ENCODE measurements around the gene PERM1.

The PERM1 gene

GRCh38 chr1:965526-966134 lies 16.3 kb downstream of the PERM1 start:
- no peak for DNase-seq (ENCODE audit: low read depth in 2 of 2)

DNA sequence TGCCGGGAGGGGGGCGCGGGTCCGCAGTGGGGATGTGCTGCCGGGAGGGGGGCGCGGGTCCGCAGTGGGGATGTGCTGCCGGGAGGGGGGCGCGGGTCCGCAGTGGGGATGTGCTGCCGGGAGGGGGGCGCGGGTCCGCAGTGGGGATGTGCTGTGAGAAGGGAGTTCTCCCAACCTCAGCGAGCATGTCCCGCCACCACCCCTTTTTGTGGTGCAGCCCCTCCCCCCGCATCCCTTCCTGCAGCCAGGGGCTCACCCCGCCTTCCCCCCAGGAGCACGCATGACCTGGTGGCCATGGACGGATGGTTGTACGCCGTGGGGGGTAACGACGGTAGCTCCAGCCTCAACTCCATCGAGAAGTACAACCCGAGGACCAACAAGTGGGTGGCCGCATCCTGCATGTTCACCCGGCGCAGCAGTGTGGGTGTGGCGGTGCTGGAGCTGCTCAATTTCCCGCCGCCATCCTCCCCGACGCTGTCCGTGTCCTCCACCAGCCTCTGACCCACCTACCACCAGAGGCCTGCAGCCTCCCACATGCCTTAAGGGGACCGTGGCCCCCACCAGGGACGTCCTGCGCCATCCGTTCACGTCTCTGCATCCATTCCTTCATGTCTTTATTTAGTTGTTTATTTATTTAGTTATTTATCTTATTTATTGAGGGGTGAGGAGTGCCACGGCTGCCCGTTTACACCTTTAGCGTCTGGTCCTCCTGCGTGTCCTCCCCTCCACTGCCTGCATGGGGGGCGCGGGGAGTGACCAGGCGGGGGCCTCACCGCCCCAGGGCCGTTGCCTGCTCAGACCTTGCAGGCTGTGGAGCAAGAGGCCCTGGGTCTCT lies 17.0 kb downstream of the PERM1 start:
- DNase-seq (ENCODE audit: low read depth in 2 of 2): no peak

GRCh38 chr1:963746-964525 lies 18.0 kb downstream of the PERM1 start:
- DNase-seq (ENCODE audit: low read depth in 2 of 2): no peak

GRCh38 chr1:963301-963651 lies 18.6 kb downstream of the PERM1 start:
- DNase-seq (ENCODE audit: low read depth in 2 of 2): no peak

GRCh38 chr1:962381-963300 lies 19.3 kb downstream of the PERM1 start:
- no peak for DNase-seq (ENCODE audit: low read depth in 2 of 2)

DNA sequence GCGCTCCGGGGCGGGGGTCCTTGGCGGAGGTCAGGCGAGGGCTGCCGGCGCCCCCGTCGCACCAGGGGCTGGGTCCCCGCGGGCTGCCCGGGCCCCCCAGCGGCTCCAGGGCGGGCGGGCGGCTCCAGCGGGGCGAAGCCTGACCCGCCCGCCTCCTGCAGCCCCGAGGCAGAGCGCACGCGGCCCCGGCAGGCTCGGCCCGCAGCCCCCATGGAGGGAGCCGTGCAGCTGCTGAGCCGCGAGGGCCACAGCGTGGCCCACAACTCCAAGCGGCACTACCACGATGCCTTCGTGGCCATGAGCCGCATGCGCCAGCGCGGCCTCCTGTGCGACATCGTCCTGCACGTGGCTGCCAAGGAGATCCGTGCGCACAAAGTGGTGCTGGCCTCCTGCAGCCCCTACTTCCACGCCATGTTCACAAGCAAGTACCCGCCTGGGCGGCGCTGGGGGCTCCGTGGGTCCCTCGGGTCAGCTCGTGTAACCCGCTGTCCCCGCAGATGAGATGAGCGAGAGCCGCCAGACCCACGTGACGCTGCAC lies 20.7 kb downstream of the PERM1 start:
- DNase-seq (ENCODE audit: low read depth in 2 of 2): no peak

- peak; percentile 68 to 81 for DNase-seq (ENCODE audit: low read depth in 2 of 2)
Observed at GRCh38 chr1:960363-961131, 21.3 kb downstream of the PERM1 start, which contains the start of gene KLHL17. Gene KLHL17 (plus strand): TSS chr1:960584. CDS start chr1:960694, 110 bp downstream.

- no peak for DNase-seq (ENCODE audit: low read depth in 2 of 2)
Observed at GRCh38 chr1:959731-960362, 22.0 kb downstream of the PERM1 start.

DNA sequence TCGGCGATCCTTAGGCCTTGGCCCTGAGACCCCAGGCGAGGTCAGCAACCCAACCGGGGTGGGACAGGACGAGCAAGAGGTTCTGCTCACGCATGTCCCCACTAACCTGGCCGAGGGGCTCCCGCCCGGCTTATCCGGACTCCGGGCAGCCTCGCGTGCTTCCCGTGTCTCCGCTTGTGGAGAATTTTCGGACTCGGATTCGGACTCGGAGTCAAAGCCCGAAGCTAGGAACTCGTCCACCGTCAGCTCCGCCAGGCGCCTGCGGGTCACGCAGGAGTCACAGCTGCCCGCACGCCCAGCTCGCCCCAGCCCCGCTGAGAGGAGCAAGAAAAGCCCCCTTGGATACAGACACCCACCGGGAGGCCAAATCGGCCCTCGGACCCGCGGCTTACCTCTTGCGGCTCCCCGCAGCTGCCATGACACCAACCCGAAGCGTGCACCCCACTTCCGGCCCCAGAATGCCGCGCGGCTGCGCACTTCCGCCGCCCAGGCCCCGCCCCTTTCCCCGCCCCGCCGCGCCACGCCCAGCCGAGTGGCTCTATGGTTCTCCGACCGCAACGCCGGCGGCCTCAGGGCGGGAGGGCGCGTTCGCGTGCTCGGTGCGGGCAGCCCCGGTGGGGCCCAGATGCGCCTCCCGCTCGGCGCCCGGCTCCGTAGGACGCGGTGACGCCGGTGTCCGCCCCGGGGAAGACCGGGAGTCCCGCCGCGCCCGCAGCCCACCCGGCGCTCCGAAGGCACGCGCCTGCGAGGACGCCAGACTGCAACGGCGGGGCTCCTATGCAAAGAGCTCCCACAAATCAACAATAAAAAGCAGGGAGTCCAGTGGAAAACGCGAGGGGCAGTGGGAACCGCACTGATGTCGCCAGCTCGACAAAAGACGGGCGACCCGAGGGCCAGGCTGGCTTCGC lies 22.8 kb downstream of the PERM1 start, which contains the start of gene NOC2L:
NOC2L (minus strand) TSS at position 434 of the 908 bp plus-strand sequence; CDS start at position 418, 16 bp downstream.
- DNase-seq (ENCODE audit: low read depth in 2 of 2): peak; percentile 90 to 95

- DNase-seq (ENCODE audit: low read depth in 2 of 2): no peak
Observed at GRCh38 chr1:956636-957035, 25.3 kb downstream of the PERM1 start.

DNA sequence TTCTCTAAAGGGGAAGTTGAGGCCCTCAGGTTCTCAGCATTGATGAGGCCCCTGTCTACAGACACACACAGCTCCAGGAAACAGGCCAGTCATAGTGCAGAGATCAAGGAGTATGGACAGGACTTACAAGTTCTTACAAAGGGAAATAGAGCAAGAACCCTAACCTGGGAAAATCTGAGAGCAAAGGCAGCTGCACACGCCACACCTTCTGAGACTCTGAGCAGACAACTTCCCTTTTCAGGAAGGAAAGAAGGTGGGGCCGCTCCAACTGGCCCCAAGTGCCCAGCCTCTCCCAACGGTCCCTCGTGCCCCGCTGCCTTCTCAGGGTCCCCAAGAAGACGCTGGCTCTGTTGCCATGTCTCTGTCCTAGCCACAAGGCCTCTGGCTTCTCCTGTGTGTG lies 26.4 kb downstream of the PERM1 start:
- DNase-seq (ENCODE audit: low read depth in 2 of 2): no peak

DNA sequence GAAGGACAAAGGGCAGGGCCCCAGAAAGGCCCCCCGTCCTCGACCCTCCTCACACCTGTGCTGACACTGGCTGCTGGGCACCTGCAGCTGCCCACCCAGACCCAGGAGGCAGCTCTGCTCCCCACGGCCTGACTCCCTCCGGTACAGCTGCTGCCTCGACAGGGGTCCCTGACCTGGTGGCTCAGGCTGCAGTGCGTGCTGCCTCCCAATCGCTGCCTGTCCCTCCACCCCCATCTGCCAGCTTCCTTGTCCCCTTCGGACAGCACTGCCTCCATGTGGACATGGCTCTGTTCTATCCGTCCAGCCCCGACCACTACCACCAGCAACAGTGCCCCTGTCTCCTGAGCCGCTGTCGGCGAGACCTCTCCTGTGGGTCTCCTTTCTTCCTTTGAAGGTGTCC lies 27.0 kb downstream of the PERM1 start:
- DNase-seq (ENCODE audit: low read depth in 2 of 2): no peak

DNA sequence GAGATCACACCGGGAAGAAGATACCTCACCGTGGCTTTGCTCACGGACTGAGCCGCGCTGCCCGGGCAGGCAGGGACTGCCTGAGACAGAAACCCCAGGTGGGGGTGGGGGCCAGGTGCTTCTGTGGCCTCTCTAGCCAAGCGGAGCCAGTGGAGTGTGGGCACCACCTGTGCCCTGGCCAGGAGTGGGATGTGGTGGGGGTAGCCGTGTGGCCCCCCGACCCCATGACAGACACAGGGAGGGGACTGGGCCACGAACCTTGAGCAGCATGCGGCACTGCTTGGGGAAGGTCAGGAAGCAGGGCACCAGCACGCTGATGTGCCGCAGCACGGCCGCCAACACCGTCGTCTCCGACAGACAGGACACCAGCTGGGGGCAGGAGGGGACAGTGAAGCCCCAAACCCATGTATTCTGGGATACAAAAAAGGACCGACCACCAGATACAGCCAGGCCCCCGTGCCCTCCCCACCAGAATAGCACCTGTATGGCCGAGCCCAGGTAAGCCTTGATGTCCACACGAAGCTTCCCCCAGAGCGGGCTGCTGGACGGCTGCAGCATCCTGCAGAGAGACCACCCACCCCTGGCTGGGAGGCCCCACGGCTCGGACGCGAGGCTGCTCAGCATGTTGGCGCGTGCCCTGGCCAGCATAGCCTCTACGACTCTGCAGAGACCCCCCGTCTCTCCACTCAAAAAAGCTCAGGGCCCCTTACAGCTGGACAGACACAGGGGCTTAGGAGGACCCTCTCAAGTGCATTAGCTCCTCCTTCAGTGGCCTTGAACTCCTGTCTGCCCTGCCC lies 28.2 kb downstream of the PERM1 start:
- no peak for DNase-seq (ENCODE audit: low read depth in 2 of 2)

DNA sequence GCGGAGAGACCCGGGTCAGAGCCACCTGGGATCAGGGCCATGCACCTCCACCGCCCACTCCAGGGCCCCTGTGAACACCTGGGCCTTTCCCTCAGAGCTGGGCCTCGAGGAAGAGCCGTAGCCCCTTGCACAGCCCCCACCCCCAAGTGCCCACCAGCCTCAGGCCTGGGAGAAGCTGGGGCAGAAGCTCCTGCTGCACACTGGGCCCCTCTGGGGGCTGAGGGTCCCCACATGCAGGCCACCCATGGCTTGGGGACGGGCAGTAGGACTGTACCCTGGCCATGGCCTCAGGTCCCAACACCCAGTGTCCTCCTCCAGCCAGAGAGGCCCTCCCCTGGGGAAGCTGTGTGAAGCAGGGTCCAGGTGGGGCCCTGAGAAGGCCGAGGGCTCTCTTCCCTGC lies 29.3 kb downstream of the PERM1 start:
- no peak for DNase-seq (ENCODE audit: low read depth in 2 of 2)

DNA sequence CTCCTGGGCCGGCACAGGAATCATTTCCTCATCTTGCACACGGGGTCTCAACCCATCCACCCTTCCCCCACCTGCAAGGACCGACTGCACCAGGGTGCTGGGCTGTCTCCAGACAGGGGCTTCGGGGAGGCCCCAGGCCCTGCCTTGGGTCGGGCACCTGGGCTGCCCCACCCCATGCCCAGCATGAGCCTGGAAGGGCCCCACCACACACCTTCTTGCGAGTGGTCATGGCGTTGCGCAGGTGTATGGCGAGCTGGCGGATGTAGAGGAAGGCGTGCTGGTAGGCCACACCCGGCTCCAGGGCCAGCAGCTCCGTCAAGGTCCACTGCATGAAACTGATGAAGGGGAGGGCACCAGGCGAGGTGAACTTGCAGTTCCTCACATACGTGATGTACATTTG lies 29.7 kb downstream of the PERM1 start:
- no peak for DNase-seq (ENCODE audit: low read depth in 2 of 2)

DNA sequence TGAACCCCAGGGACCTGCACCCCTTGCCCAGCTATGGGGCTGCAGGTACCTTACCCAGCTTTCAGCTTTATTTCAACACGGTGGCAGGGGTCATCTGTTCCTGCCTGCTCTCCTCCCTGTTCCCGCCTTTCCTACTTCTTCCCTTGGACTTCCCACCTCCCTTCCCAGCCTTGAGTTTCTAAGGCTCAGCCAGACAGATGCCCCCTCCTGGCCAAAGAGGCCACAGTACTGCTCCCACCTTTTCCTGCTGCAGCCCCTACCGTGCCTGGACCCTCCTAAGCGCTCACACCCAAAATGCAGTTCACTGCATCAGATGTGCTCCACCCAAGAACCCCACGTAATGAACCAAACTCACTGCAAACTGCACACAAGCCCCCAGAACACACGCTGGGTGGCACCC lies 30.5 kb downstream of the PERM1 start:
- no peak for DNase-seq (ENCODE audit: low read depth in 2 of 2)

DNA sequence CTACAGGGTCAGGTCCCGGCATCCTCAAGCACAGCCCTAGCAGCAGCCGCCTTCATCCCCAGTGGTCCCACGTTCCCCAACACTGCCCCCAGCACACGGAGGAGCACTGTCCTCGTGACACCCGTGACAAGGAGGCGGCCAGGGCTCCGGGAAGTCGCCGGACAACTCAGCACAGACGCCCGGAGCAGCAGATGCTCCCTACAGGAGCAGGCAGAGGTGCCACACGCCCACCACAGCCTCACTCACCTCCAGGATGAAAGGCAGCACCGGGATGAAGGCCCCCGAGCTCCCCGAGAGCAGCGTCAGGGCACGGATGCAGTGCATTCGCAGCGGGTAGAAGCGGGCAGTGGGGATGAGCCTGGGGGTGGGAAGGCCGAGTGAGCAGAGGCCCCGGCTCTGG lies 31.0 kb downstream of the PERM1 start:
- no peak for DNase-seq (ENCODE audit: low read depth in 2 of 2)

- no peak for DNase-seq (ENCODE audit: low read depth in 2 of 2)
Observed at GRCh38 chr1:950268-950667, 31.6 kb downstream of the PERM1 start.
